Activated B cell treated with CpG ODN at 0.5 μM for 24 hours (primary cell): ENCODE measurements around the gene OGN. TPM values are rescaled to one million over a fixed set of nuclear protein-coding genes. Genes with fewer than 3 reads are reported as not detected.

ENCODE experiments used
- total RNA-seq: library from RNA; stranded (reverse); gene quantifications from 2 replicates; pipeline ENCODE4 v1.2.3, GENCODE V29; 2022

The OGN gene
- total RNA-seq, 1 donor from 2014 or later = not detected

Other genes starting within 250 kb of the OGN start
- gene IARS1, start 110.9 kb downstream of the OGN start, total RNA-seq = 176 and 205 TPM in 2 replicates
- 67.0 and 78.4 TPM in 2 replicates for gene NOL8, start 79.2 kb downstream of the OGN start, total RNA-seq
- gene CENPP, start 78.6 kb downstream of the OGN start, total RNA-seq = 5.7 and 5.9 TPM in 2 replicates
- gene OMD, start 19.9 kb upstream of the OGN start, total RNA-seq = not detected in 2 replicates
- not detected in 2 replicates for gene ASPN, start 77.9 kb upstream of the OGN start, total RNA-seq
- not detected in 2 replicates for gene ECM2, start 131.4 kb upstream of the OGN start, total RNA-seq